HG02938 (cell line): Measurements from ENCODE around the gene ARPC2.
A peak's percentile ranks its signal among the peaks of the same experiment; 100 is the strongest.

Experiments used
- ATAC-seq: cut with Tn5 transposase; IDR thresholded peaks from one replicate; pipeline ENCODE4 v1.9.1; 2021; ENCODE audit warnings: mild to moderate bottlenecking, moderate library complexity; ENCODE audit not compliant: unreplicated experiment

ARPC2 gene

GRCh38 chr2:218286570-218287459 lies 69.8 kb downstream of the ARPC2 start:
- peak; percentile 62 for ATAC-seq

- no peak for ATAC-seq
Measured at GRCh38 chr2:218289639-218290315, 72.8 kb downstream of the ARPC2 start.

- ATAC-seq, result peak; percentile 40
Measured at GRCh38 chr2:218290316-218291261, 73.6 kb downstream of the ARPC2 start.

GRCh38 chr2:218291318-218292047 lies 74.5 kb downstream of the ARPC2 start:
- no peak for ATAC-seq

- ATAC-seq, result peak; percentile 61
Measured at GRCh38 chr2:218292048-218293014, 75.3 kb downstream of the ARPC2 start, which contains the start of gene TMBIM1. TMBIM1 (minus strand) TSS chr2:218292503; CDS start chr2:218282141, 10,362 bp downstream.

GRCh38 chr2:218293715-218294429 lies 76.9 kb downstream of the ARPC2 start:
- no peak for ATAC-seq

GRCh38 chr2:218294430-218295022 lies 77.5 kb downstream of the ARPC2 start:
- ATAC-seq, result no peak

GRCh38 chr2:218295029-218295428 lies 78.0 kb downstream of the ARPC2 start:
- no peak for ATAC-seq

- no peak for ATAC-seq
Measured at GRCh38 chr2:218296200-218296599, 79.2 kb downstream of the ARPC2 start.

- ATAC-seq, result no peak
Measured at GRCh38 chr2:218296847-218297246, 79.9 kb downstream of the ARPC2 start.

- ATAC-seq, result no peak
Measured at GRCh38 chr2:218298314-218298875, 81.4 kb downstream of the ARPC2 start.

- no peak for ATAC-seq
Measured at GRCh38 chr2:218300141-218300540, 83.2 kb downstream of the ARPC2 start.

- peak; percentile 65 for ATAC-seq
Measured at GRCh38 chr2:218301176-218301819, 84.3 kb downstream of the ARPC2 start.
